22Rv1 (cell line): ENCODE results near the gene CEP95.

ENCODE experiments used
- ZFX ChIP-seq: fragments of 450-650 bp; IDR thresholded peaks from 2 replicates; pipeline ENCODE4 v1.6.1; 2017; ENCODE audit warnings: antibody characterized with exemption, borderline replicate concordance
- TF ChIP-seq, protein P1 (sequence below): fragments of 450-650 bp; IDR thresholded peaks from 2 replicates; pipeline ENCODE4 v1.5.1; 2017; ENCODE audit warnings: mild to moderate bottlenecking

DNA sequence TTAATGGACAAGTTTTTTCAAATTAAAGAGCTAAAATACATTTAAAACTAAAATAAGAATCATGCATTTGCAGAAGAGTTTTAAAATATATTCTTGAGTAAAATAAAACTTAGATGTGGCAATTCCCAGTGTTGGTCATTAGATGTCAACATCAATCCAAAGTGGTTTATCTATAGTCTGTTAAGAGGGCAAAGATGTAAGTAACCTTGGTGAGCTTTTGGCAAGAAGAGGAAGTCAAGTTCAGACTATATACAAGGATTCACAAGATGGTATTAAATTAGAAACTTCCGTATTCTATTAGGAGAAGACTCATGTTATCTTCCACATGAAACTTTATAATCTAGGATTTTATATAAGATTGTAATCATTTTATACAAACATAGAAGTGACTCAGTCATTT is 73.1 kb downstream of the CEP95 start:
- TF ChIP-seq, protein P1, sequence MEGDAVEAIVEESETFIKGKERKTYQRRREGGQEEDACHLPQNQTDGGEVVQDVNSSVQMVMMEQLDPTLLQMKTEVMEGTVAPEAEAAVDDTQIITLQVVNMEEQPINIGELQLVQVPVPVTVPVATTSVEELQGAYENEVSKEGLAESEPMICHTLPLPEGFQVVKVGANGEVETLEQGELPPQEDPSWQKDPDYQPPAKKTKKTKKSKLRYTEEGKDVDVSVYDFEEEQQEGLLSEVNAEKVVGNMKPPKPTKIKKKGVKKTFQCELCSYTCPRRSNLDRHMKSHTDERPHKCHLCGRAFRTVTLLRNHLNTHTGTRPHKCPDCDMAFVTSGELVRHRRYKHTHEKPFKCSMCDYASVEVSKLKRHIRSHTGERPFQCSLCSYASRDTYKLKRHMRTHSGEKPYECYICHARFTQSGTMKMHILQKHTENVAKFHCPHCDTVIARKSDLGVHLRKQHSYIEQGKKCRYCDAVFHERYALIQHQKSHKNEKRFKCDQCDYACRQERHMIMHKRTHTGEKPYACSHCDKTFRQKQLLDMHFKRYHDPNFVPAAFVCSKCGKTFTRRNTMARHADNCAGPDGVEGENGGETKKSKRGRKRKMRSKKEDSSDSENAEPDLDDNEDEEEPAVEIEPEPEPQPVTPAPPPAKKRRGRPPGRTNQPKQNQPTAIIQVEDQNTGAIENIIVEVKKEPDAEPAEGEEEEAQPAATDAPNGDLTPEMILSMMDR, result no peak
- no peak for TF ChIP-seq ZFX
